Measurements from ENCODE around the gene SHLD1.

SHLD1 gene

GRCh38 chr20:5899444-5899843 is 149.2 kb downstream of the SHLD1 start:
- no peak for DNase-seq

DNA sequence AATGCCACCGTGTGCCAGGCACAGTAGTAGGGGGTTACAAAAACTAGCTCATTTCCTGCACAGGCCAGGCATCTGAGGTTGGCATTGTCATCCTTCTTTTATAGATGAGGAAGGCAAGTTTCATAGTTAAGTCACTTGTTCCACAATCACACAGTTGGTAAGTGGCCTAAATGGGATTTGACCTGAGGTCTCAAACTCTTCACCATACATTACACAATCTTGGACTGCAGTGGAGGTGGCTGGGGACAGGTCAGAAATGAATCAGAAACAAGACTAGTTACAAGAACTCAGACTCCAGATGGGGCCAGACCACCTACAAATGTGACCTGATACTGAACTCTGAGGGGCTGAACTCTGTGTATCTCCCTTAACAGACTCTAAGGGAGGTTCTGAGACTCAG is 150.7 kb downstream of the SHLD1 start:
- DNase-seq: no peak

GRCh38 chr20:5908981-5909380 is 158.8 kb downstream of the SHLD1 start:
- no peak for DNase-seq

GRCh38 chr20:5910186-5910585 is 160.0 kb downstream of the SHLD1 start:
- no peak for DNase-seq

DNA sequence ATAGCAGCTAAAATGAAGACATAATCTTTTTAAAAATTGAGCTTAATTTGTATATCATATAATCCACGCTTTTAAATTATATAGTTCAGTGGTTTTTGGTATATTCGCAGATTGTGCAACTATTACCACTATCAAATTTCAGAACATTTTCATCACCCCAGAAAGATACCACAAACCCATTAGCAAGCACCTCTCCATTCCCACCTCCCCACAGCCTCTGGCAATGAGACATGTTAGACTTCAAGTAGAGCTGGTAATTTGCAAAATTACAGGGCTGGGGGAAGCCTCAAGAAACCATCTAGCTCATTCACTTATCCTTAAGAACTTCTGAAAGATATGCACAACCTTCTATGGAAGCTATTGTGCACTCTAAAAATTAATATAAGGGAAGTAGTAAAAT is 163.0 kb downstream of the SHLD1 start:
- no peak for DNase-seq

Data from activated CD4-positive, alpha-beta T cell treated with anti-CD3 and anti-CD28 coated beads, Interleukin-2, amount 50 U/mL, for 16 hours (primary cell).